ENCODE measurements around the gene CCDC190. TPM values are rescaled to one million over a fixed set of nuclear protein-coding genes. Genes with fewer than 3 reads are reported as not detected.

The CCDC190 gene
- total and polyA plus RNA-seq, 2 of the 8 experiments (the other 6 are each of a cell fraction or from before 2014, with no cell fraction given) = not detected

- Histone ChIP-seq H3K9ac (replicated peaks in 1 of 4; ENCODE audit: extremely low read depth in 1 of 4, low read depth in 3 of 4, low read length in 3 of 4) (no peak overlapping the region), H3K18ac (ENCODE audit: extremely low read depth, low read length) (no peak overlapping the region), H3K79me2 (ENCODE audit: control insufficient read depth in 1 of 2, insufficient read depth in 2 of 2, low read length in 2 of 2) (no peaks in the 10 kb centered on the region), H2BK15ac (ENCODE audit: low read length) (no peak overlapping the region), H3K4ac (replicated peaks; ENCODE audit: insufficient read length, low read depth, low read length) (no peak overlapping the region), H3K9me3 (ENCODE audit: insufficient read depth in 2 of 2, low read depth in 1 of 2, low read length in 1 of 2) (no peaks in the 10 kb centered on the region), H4K8ac (ENCODE audit: extremely low read depth, insufficient read depth, low read length) (no peak overlapping the region), H3K56ac (replicated peaks; ENCODE audit: insufficient read length, low read depth, low read length) (no peak overlapping the region), H2BK120ac (replicated peaks; ENCODE audit: low read depth, low read length) (no peak overlapping the region), H3K27me3 (replicated peaks in 1 of 4; ENCODE audit: control insufficient read depth in 3 of 4, extremely low read depth in 1 of 4, insufficient read depth in 3 of 4, low read length in 3 of 4) (no peaks in the 10 kb centered on the region), H3K79me1 (ENCODE audit: low read depth, low read length) (no peaks in the 10 kb centered on the region), H3K23ac (ENCODE audit: insufficient read length) (no peak overlapping the region), H3K4me3 (ENCODE audit: extremely low read depth in 1 of 4, insufficient read depth in 2 of 4, low read depth in 3 of 4, low read length in 4 of 4) (no peak overlapping the region), H2BK5ac (ENCODE audit: low read depth, low read length) (no peak overlapping the region), H3K4me2 (ENCODE audit: insufficient read depth in 1 of 2, low read depth in 2 of 2, low read length in 2 of 2) (no peak overlapping the region), H3K23me2 (ENCODE audit: low read depth, low read length) (no peaks in the 10 kb centered on the region), H4K91ac (replicated peaks; ENCODE audit: insufficient read length, low read length) (no peak overlapping the region), H2AK5ac (ENCODE audit: low read depth, low read length) (no peak overlapping the region), H3K4me1 (replicated peaks in 1 of 4; ENCODE audit: control insufficient read depth in 3 of 4, insufficient read depth in 4 of 4, low read length in 3 of 4) (no peaks in the 10 kb centered on the region), H4K20me1 (replicated peaks in 1 of 2; ENCODE audit: control insufficient read depth in 1 of 2, insufficient read depth in 2 of 2, low read length in 2 of 2) (no peaks in the 10 kb centered on the region), H3K36me3 (ENCODE audit: control insufficient read depth in 2 of 4, insufficient read depth in 4 of 4, low read length in 3 of 4) (no peaks in the 10 kb centered on the region), H2AFZ (ENCODE audit: low read length) (no peak overlapping the region), H4K5ac (ENCODE audit: insufficient read length, low read depth, low read length) (no peak overlapping the region), H2BK20ac (ENCODE audit: low read length) (no peak overlapping the region), H2BK12ac (ENCODE audit: low read depth, low read length) (no peak overlapping the region), H3K27ac (ENCODE audit: low read depth, low read length) (no peak overlapping the region), H3K14ac (ENCODE audit: insufficient read length) (no peak overlapping the region)
- no peak for TF ChIP-seq BRCA1 (IDR thresholded peaks at IDR 0.05; ENCODE audit: low read depth, low read length)
- 88% methylated on average over 2 of the region's 2 CpGs; no CpG with 5 or more reads in 1 of the 2 experiments for WGBS, 2 experiments (ENCODE audit: extremely low coverage in 1 of 2, insufficient coverage in 1 of 2, insufficient read length in 1 of 2, insufficient replicate concordance in 2 of 2, low coverage in 1 of 2, low lambda C conversion rate in 2 of 2, missing lambda C conversion rate in 1 of 2)
- CTCF ChIA-PET (ENCODE audit: partially characterized antibody) = interaction anchor here (1.2 to 3.8 kb wide), 4 partner anchors 8 to 213 kb away, joined by 4 to 26 read pairs (median 5); partner anchors contain the start of gene RGS4
- FAIRE-seq (no peak), DNase-seq (ENCODE audit: low read depth in 1 of 2, low spot score in 2 of 2) (no peak)
- POLR2A ChIA-PET (ENCODE audit: partially characterized antibody) = no interaction called here
Measured at GRCh38 chr1:162856260-162856659, 4.7 kb downstream of the CCDC190 start.
